Breast epithelium (tissue), 4 donors: Measurements from ENCODE around the gene BPNT1. TPM values are rescaled to one million over a fixed set of nuclear protein-coding genes. Genes with fewer than 3 reads are reported as not detected.
"Not testable (repeated sequence)": the region's sequence is repeated elsewhere in the genome, so short reads cannot be mapped to it uniquely, and the experiment has no call there.

ENCODE experiments used
- DNase-seq, 2 donors: peaks; one replicate each; pipeline ENCODE4 v3.0.0-alpha.2; 2019; ENCODE audit warnings: low spot score in 2 of 2
- H3K27ac ChIP-seq, 2 donors: fragments of 200-600 bp; sonication (generic) in 1 of 2; one replicate each; pipeline ENCODE4 v1.5.1; 2016 to 2019; ENCODE audit warnings: mild to moderate bottlenecking in 1 of 2
- H3K27me3 ChIP-seq, 2 donors: fragments of 200-600 bp; sonication (generic) in 1 of 2; one replicate each; pipeline versions ENCODE4 v1.5.1 to v1.6.0; 2017 to 2019; ENCODE audit warnings: control low read depth in 1 of 2, mild to moderate bottlenecking in 1 of 2
- H3K36me3 ChIP-seq: fragments of 200-600 bp; one replicate; pipeline ENCODE4 v1.5.1; 2019
- H3K4me1 ChIP-seq, 2 donors: fragments of 200-600 bp; sonication (generic); one replicate each; pipeline ENCODE4 v1.5.1; 2016 to 2019; ENCODE audit warnings: control low read depth in 1 of 2
- H3K4me3 ChIP-seq, 3 donors: fragments of 200-600 bp; sonication (generic); 1 replicate in 2 of 3; 2 replicates in 1 of 3; pipeline ENCODE4 v1.5.1; 2016 to 2019; ENCODE audit warnings: mild to moderate bottlenecking in 3 of 3, moderate library complexity in 2 of 3
- H3K9me3 ChIP-seq, 2 donors: fragments of 200-600 bp; sonication (generic) in 1 of 2; one replicate each; pipeline ENCODE4 v1.5.1; 2016 to 2019; ENCODE audit warnings: control low read depth in 1 of 2
- POLR2A ChIP-seq: fragments of 450-650 bp; IDR thresholded peaks from one replicate; pipeline ENCODE4 v1.6.1; 2016; ENCODE audit warnings: antibody characterized with exemption, mild to moderate bottlenecking, moderate library complexity
- POLR2AphosphoS5 ChIP-seq, 3 donors: sonication (generic); formaldehyde crosslinking; IDR thresholded peaks; one replicate each; pipeline ENCODE4 v1.6.1; 2017; ENCODE audit warnings: antibody characterized with exemption in 3 of 3
- intact Hi-C: fragments of 100-400 bp; cut with DNase I; formaldehyde crosslinking; loops from one replicate; pipeline ENCODE4 v1.15.1; 2023; ENCODE audit warnings: low total_unique reads
- total RNA-seq, 3 donors: library from RNA; depleted of rRNA; stranded (reverse); fragments of >200 nt; gene quantifications; one replicate each; pipeline ENCODE4 v1.1.0, GENCODE V29; 2016
- TF ChIP-seq, protein P1 (sequence below), 3 donors: fragments of 450-650 bp; IDR thresholded peaks; one replicate each; pipeline ENCODE4 v1.5.1; 2016 to 2017; ENCODE audit warnings: antibody characterized with exemption in 3 of 3, mild to moderate bottlenecking in 3 of 3, moderate library complexity in 3 of 3

Gene BPNT1
- total RNA-seq, 3 donors from 2014 or later = 14.6 to 34.1 (median 24.3) TPM

- intact Hi-C loops = no loop called here
- H3K4me1 ChIP-seq = no peaks in the 10 kb centered on the region
- no peak for TF ChIP-seq POLR2A
- TF ChIP-seq POLR2AphosphoS5 (IDR thresholded peaks at IDR 0.05) = no peak
- TF ChIP-seq, protein P1, sequence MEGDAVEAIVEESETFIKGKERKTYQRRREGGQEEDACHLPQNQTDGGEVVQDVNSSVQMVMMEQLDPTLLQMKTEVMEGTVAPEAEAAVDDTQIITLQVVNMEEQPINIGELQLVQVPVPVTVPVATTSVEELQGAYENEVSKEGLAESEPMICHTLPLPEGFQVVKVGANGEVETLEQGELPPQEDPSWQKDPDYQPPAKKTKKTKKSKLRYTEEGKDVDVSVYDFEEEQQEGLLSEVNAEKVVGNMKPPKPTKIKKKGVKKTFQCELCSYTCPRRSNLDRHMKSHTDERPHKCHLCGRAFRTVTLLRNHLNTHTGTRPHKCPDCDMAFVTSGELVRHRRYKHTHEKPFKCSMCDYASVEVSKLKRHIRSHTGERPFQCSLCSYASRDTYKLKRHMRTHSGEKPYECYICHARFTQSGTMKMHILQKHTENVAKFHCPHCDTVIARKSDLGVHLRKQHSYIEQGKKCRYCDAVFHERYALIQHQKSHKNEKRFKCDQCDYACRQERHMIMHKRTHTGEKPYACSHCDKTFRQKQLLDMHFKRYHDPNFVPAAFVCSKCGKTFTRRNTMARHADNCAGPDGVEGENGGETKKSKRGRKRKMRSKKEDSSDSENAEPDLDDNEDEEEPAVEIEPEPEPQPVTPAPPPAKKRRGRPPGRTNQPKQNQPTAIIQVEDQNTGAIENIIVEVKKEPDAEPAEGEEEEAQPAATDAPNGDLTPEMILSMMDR (IDR thresholded peaks at IDR 0.05) = no peak
- H3K9me3 ChIP-seq = no peaks in the 10 kb centered on the region
- no peaks in the 10 kb centered on the region for H3K27me3 ChIP-seq
- no peak for DNase-seq
- no peak overlapping the region for H3K4me3 ChIP-seq
- H3K36me3 ChIP-seq = peaks cover 5% of the 10 kb centered on the region
- H3K27ac ChIP-seq = no peak overlapping the region
These were observed 45.9 kb downstream of the BPNT1 start for GRCh38 chr1:220043646-220044045.

DNA sequence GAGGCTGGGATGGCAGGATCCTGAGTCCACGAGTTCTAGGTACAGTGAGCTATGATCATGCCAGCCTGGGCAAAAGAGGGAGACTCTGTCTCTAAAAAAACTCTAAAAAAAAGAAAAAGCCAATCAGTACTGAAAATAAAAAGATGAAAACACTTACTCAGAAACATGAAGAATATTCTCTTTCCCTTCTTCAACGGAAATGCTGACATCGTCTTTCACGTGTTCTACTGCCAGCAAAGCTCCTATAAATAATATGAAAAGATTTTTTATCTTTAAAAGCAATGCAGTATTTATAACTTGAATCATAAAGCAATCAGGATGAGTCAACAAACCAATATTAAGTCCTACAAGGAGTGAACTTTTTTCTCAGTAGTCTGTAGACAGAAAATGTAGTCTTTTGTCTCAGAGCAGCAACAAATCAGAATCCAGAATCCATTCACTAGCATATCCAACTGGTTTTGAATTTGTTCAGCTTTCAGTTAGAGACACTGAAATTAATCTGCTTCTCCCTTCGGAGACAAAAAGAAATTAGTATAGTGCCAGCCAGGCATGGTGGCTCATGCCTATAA, 49.5 kb downstream of the BPNT1 start:
- H3K4me1 ChIP-seq = no peaks in the 10 kb centered on the region
- peaks cover 5% of the 10 kb centered on the region for H3K36me3 ChIP-seq
- no peak overlapping the region for H3K4me3 ChIP-seq
- TF ChIP-seq POLR2A (no peak), POLR2AphosphoS5 (IDR thresholded peaks at IDR 0.05) (no peak)
- TF ChIP-seq, protein P1 (IDR thresholded peaks at IDR 0.05) = no peak
- intact Hi-C loops = no loop called here
- no peak for DNase-seq
- no peaks in the 10 kb centered on the region for H3K27me3 ChIP-seq
- H3K9me3 ChIP-seq = no peaks in the 10 kb centered on the region
- H3K27ac ChIP-seq = no peak overlapping the region

DNA sequence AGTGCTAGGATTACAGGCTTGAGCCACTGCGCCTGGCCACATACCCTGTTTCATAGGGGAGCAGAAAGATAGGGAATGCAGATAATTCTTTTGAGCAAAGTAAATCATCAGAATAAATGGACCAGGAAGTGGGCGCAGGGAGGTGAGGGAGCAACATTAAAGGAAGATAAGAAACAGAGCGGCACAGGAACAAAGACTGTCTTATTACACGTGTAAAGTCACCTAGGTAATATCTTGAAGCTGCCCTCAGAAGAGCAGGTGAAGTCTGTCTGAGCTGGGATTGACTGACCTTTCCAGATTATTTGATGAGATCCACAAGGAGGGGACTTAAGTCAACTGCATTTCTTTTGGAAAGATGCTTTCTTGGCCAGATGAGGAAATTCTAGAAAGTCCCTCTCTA, 50.9 kb downstream of the BPNT1 start:
- DNase-seq = no peak
- no peak overlapping the region for H3K27ac ChIP-seq
- TF ChIP-seq POLR2A = no peak
- TF ChIP-seq, protein P1 (IDR thresholded peaks at IDR 0.05) = no peak
- TF ChIP-seq POLR2AphosphoS5 (IDR thresholded peaks at IDR 0.05) = no peak
- no peak overlapping the region for H3K4me3 ChIP-seq
- no peaks in the 10 kb centered on the region for H3K4me1 ChIP-seq
- intact Hi-C loops = loop anchor here (5.0 kb wide), 1 partner anchor 39 kb away; no protein-coding TSS in a partner anchor
- H3K9me3 ChIP-seq = no peaks in the 10 kb centered on the region
- peaks cover 5% of the 10 kb centered on the region for H3K36me3 ChIP-seq
- H3K27me3 ChIP-seq = no peaks in the 10 kb centered on the region

- not testable (repeated sequence) for H3K36me3 ChIP-seq
These were observed 51.8 kb downstream of the BPNT1 start for GRCh38 chr1:220037810-220038209.

GRCh38 chr1:220032911-220033310, 56.7 kb downstream of the BPNT1 start:
- no peak overlapping the region for H3K27ac ChIP-seq
- intact Hi-C loops = no loop called here
- H3K4me1 ChIP-seq = no peaks in the 10 kb centered on the region
- no peak for TF ChIP-seq POLR2AphosphoS5 (IDR thresholded peaks at IDR 0.05)
- TF ChIP-seq, protein P1 (IDR thresholded peaks at IDR 0.05) = no peak
- no peak for TF ChIP-seq POLR2A
- no peaks in the 10 kb centered on the region for H3K36me3 ChIP-seq
- no peaks in the 10 kb centered on the region for H3K9me3 ChIP-seq
- no peaks in the 10 kb centered on the region for H3K27me3 ChIP-seq
- no peak for DNase-seq
- no peak overlapping the region for H3K4me3 ChIP-seq

More at GRCh38 chr1:220037810-220038209, 51.8 kb downstream of the BPNT1 start:
- H3K27ac ChIP-seq, H3K27me3 ChIP-seq, DNase-seq, H3K4me3 ChIP-seq, H3K9me3 ChIP-seq, H3K4me1 ChIP-seq: not testable (repeated sequence)
- intact Hi-C loops = loop anchor here (5.0 kb wide), 1 partner anchor 39 kb away; no protein-coding TSS in a partner anchor
